ENCODE data around the gene TTC7B.

DNA sequence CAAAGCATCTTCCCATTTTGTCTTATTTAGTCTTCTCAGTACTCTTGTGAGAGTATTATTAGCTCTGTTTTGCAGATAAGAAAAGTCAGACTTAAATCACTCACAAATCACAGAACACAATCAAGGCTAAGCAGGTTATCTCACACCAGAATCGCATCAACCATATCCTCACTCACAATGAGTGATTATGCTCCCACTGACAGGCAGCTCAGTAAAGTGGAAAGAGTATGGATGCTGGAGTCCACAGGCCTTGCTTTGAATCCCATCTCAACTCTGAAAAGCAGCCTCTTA, 43.1 kb downstream of the TTC7B start:
- TF ChIP-seq, protein P1, sequence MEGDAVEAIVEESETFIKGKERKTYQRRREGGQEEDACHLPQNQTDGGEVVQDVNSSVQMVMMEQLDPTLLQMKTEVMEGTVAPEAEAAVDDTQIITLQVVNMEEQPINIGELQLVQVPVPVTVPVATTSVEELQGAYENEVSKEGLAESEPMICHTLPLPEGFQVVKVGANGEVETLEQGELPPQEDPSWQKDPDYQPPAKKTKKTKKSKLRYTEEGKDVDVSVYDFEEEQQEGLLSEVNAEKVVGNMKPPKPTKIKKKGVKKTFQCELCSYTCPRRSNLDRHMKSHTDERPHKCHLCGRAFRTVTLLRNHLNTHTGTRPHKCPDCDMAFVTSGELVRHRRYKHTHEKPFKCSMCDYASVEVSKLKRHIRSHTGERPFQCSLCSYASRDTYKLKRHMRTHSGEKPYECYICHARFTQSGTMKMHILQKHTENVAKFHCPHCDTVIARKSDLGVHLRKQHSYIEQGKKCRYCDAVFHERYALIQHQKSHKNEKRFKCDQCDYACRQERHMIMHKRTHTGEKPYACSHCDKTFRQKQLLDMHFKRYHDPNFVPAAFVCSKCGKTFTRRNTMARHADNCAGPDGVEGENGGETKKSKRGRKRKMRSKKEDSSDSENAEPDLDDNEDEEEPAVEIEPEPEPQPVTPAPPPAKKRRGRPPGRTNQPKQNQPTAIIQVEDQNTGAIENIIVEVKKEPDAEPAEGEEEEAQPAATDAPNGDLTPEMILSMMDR (IDR thresholded peaks at IDR 0.05; ENCODE audit: insufficient read depth, low read length, poor library complexity, severe bottlenecking): no peak
- TF ChIP-seq EZH2phosphoT487 (conservative IDR thresholded peaks at IDR 0.05; ENCODE audit: low read length): no peak

Measured in SU-DHL-6 (cell line).